HEK293 (cell line): ENCODE results near the gene C19orf73.

Experiments
- HOXA7 ChIP-seq: sonication (generic); formaldehyde crosslinking; IDR thresholded peaks from 2 replicates; pipeline ENCODE4 v1.8.1; 2022; ENCODE audit warnings: missing genetic modification reagents, borderline replicate concordance
- ZNF350 ChIP-seq: fragments of 450-650 bp; formaldehyde crosslinking; IDR thresholded peaks from 2 replicates; pipeline ENCODE4 v1.5.0; 2017; ENCODE audit warnings: missing biosample characterization, mild to moderate bottlenecking, missing genetic modification characterization
- ZNF561 ChIP-seq: fragments of 450-650 bp; IDR thresholded peaks from 2 replicates; pipeline ENCODE4 v1.5.1; 2018; ENCODE audit warnings: missing biosample characterization, missing genetic modification characterization, borderline replicate concordance
- ZNF792 ChIP-seq: fragments of 450-650 bp; formaldehyde crosslinking; IDR thresholded peaks from 2 replicates; pipeline ENCODE4 v1.5.1; 2016; ENCODE audit warnings: missing biosample characterization, missing genetic modification characterization
- TF ChIP-seq, protein P1 (sequence below): fragments of 450-650 bp; formaldehyde crosslinking; IDR thresholded peaks from 2 replicates; pipeline ENCODE4 v1.5.1; 2016; ENCODE audit warnings: missing biosample characterization, missing genetic modification characterization
- TF ChIP-seq, protein P2 (sequence below): fragments of 450-650 bp; formaldehyde crosslinking; IDR thresholded peaks from 2 replicates; pipeline ENCODE4 v1.5.1; 2017; ENCODE audit warnings: missing biosample characterization, missing genetic modification characterization

DNA sequence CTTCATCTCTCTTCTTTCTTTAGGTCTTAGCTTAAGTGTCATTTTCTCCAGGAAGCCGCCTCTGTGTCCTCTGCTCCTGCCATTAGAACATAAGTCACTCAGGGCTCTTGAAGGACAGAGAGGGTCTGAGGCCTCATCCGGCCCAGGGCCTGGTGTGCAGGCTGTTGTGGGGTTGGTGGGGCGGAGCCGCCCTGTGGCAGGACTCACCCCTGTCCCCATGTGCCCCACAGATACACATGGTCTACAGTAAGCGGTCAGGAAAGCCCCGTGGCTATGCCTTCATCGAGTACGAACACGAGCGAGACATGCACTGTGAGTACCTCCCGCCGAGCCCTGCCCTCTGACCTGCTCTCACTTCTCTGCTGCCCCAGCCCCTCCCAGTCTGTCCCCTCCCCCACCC, 17.8 kb downstream of the C19orf73 start:
- TF ChIP-seq, protein P1, sequence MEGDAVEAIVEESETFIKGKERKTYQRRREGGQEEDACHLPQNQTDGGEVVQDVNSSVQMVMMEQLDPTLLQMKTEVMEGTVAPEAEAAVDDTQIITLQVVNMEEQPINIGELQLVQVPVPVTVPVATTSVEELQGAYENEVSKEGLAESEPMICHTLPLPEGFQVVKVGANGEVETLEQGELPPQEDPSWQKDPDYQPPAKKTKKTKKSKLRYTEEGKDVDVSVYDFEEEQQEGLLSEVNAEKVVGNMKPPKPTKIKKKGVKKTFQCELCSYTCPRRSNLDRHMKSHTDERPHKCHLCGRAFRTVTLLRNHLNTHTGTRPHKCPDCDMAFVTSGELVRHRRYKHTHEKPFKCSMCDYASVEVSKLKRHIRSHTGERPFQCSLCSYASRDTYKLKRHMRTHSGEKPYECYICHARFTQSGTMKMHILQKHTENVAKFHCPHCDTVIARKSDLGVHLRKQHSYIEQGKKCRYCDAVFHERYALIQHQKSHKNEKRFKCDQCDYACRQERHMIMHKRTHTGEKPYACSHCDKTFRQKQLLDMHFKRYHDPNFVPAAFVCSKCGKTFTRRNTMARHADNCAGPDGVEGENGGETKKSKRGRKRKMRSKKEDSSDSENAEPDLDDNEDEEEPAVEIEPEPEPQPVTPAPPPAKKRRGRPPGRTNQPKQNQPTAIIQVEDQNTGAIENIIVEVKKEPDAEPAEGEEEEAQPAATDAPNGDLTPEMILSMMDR (tag by site-specific recombination): no peak
- no peak for TF ChIP-seq ZNF792 (tag by site-specific recombination)
- TF ChIP-seq, protein P2, sequence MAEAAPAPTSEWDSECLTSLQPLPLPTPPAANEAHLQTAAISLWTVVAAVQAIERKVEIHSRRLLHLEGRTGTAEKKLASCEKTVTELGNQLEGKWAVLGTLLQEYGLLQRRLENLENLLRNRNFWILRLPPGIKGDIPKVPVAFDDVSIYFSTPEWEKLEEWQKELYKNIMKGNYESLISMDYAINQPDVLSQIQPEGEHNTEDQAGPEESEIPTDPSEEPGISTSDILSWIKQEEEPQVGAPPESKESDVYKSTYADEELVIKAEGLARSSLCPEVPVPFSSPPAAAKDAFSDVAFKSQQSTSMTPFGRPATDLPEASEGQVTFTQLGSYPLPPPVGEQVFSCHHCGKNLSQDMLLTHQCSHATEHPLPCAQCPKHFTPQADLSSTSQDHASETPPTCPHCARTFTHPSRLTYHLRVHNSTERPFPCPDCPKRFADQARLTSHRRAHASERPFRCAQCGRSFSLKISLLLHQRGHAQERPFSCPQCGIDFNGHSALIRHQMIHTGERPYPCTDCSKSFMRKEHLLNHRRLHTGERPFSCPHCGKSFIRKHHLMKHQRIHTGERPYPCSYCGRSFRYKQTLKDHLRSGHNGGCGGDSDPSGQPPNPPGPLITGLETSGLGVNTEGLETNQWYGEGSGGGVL (tag by site-specific recombination): no peak
- no peak for TF ChIP-seq HOXA7 (CRISPR knock-in tag)
- TF ChIP-seq ZNF561: no peak
- TF ChIP-seq ZNF350: no peak
